HEK293T (cell line): ENCODE measurements around the gene FRA10AC1.

Source experiments
- FOXA1 ChIP-seq: fragments of 450-650 bp; IDR thresholded peaks from 2 replicates; pipeline ENCODE4 v1.6.1; 2016; ENCODE audit warnings: mild to moderate bottlenecking
- FOXM1 ChIP-seq: fragments of 450-650 bp; IDR thresholded peaks from 2 replicates; pipeline ENCODE4 v1.6.1; 2017; ENCODE audit warnings: mild to moderate bottlenecking, borderline replicate concordance
- HDGF ChIP-seq: fragments of 450-650 bp; IDR thresholded peaks from 2 replicates; pipeline ENCODE4 v1.6.1; 2017; ENCODE audit warnings: antibody characterized with exemption, borderline replicate concordance
- LEF1 ChIP-seq: fragments of 450-650 bp; IDR thresholded peaks from 2 replicates; pipeline ENCODE4 v1.6.1; 2017; ENCODE audit warnings: mild to moderate bottlenecking, borderline replicate concordance
- NFRKB ChIP-seq: fragments of 450-650 bp; IDR thresholded peaks from 2 replicates; pipeline ENCODE4 v1.6.1; 2016; ENCODE audit warnings: mild to moderate bottlenecking, moderate library complexity
- TARDBP ChIP-seq: fragments of 450-650 bp; IDR thresholded peaks from 2 replicates; pipeline ENCODE4 v1.6.1; 2016
- TF ChIP-seq, protein P1 (sequence below): fragments of 450-650 bp; IDR thresholded peaks from 2 replicates; pipeline ENCODE4 v1.6.1; 2016

DNA sequence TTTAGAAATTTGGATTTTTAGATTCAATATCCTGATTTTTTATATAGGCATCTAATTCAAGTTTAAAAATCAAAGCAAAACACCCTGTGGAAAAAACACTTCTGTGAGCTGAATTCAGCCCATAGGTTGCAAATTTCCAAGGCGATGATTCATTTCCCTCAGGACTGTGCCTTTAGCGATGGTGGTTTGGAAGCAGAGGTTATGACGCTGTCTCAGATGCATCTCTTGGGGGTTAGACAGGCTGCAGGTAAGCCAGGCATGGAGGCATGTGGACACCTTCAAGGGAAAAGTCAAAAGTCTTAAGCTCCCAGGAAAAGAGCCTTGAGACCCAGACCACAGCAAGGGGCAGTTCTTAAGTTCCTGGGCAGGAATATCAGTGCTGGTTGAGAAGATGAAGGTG, 9.5 kb upstream of the FRA10AC1 start:
- TF ChIP-seq FOXM1 (no peak), FOXA1 (no peak), LEF1 (no peak), NFRKB (no peak), TARDBP (no peak), HDGF (no peak)
- TF ChIP-seq, protein P1, sequence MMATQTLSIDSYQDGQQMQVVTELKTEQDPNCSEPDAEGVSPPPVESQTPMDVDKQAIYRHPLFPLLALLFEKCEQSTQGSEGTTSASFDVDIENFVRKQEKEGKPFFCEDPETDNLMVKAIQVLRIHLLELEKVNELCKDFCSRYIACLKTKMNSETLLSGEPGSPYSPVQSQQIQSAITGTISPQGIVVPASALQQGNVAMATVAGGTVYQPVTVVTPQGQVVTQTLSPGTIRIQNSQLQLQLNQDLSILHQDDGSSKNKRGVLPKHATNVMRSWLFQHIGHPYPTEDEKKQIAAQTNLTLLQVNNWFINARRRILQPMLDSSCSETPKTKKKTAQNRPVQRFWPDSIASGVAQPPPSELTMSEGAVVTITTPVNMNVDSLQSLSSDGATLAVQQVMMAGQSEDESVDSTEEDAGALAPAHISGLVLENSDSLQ, result no peak
